RWPE2 (cell line): ENCODE data around the gene EEF1AKMT2.

ENCODE experiments used
- ATAC-seq: fragments of 200-7000 bp; cut with Tn5 transposase; 3 replicates; pipeline ENCODE4 v1.9.1; 2021; ENCODE audit warnings: low read depth
- DNase-seq: peaks from one replicate; pipeline ENCODE4 v3.0.0-alpha.2; 2020; ENCODE audit warnings: low spot score
- H3K27ac ChIP-seq: fragments of 450-650 bp; 2 replicates; pipeline ENCODE4 v1.5.1; 2017; ENCODE audit warnings: mild to moderate bottlenecking; ENCODE audit not compliant: poor library complexity, severe bottlenecking
- H3K27me3 ChIP-seq: fragments of 250-450 bp; sonication (Bioruptor Pico); 2 replicates; pipeline ENCODE4 v1.5.1; 2021; ENCODE audit warnings: mild to moderate bottlenecking, moderate library complexity; ENCODE audit not compliant: insufficient read depth, poor library complexity, severe bottlenecking
- H3K36me3 ChIP-seq: fragments of 250-450 bp; sonication (Bioruptor Pico); 2 replicates; pipeline ENCODE4 v1.5.1; 2020; ENCODE audit warnings: low read depth, mild to moderate bottlenecking, moderate library complexity
- H3K4me1 ChIP-seq: fragments of 250-450 bp; sonication (Bioruptor Pico); 2 replicates; pipeline ENCODE4 v1.5.1; 2021; ENCODE audit warnings: mild to moderate bottlenecking, moderate library complexity; ENCODE audit not compliant: insufficient read depth, poor library complexity, severe bottlenecking
- H3K4me3 ChIP-seq: fragments of 250-450 bp; sonication (Bioruptor Pico); 2 replicates; pipeline ENCODE4 v1.5.1; 2021; ENCODE audit warnings: mild to moderate bottlenecking, moderate library complexity; ENCODE audit not compliant: severe bottlenecking
- H3K9me3 ChIP-seq: fragments of 250-450 bp; sonication (Bioruptor Pico); 2 replicates; pipeline ENCODE4 v1.5.1; 2021; ENCODE audit warnings: mild to moderate bottlenecking, moderate library complexity; ENCODE audit not compliant: severe bottlenecking
- TF ChIP-seq, protein P1 (sequence below): fragments of 450-650 bp; IDR thresholded peaks from one replicate; pipeline ENCODE4 v1.5.1; 2017; ENCODE audit warnings: mild to moderate bottlenecking, moderate library complexity; ENCODE audit not compliant: poor library complexity, severe bottlenecking

EEF1AKMT2 gene

DNA sequence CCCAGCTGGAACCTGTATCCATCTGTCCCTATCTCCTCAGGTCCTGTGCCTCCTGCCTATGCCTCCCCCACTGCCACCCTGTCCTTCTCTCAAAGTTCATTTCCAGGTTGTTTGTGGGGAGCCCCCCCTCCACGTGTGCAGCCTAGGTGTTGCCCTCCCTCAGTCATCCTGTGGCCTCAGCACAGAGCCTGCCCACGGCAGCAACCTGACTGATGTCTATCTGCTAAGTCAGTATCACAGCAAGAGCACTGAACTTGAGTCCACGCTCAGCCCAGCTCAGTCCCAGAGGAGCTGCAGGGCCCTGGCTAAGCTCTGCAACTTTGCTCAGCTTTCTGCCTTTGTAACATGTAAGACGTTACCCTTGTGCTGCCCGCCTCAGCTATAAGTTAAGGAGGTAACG is 76.2 kb downstream of the EEF1AKMT2 start:
- no peak overlapping the region for H3K4me3 ChIP-seq
- no peak for ATAC-seq
- peaks cover 19% of the 10 kb centered on the region for H3K4me1 ChIP-seq
- H3K36me3 ChIP-seq, result no peaks in the 10 kb centered on the region
- no peak overlapping the region for H3K27ac ChIP-seq
- no peaks in the 10 kb centered on the region for H3K9me3 ChIP-seq
- H3K27me3 ChIP-seq, result no peaks in the 10 kb centered on the region
- TF ChIP-seq, protein P1, sequence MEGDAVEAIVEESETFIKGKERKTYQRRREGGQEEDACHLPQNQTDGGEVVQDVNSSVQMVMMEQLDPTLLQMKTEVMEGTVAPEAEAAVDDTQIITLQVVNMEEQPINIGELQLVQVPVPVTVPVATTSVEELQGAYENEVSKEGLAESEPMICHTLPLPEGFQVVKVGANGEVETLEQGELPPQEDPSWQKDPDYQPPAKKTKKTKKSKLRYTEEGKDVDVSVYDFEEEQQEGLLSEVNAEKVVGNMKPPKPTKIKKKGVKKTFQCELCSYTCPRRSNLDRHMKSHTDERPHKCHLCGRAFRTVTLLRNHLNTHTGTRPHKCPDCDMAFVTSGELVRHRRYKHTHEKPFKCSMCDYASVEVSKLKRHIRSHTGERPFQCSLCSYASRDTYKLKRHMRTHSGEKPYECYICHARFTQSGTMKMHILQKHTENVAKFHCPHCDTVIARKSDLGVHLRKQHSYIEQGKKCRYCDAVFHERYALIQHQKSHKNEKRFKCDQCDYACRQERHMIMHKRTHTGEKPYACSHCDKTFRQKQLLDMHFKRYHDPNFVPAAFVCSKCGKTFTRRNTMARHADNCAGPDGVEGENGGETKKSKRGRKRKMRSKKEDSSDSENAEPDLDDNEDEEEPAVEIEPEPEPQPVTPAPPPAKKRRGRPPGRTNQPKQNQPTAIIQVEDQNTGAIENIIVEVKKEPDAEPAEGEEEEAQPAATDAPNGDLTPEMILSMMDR, result no peak
- DNase-seq, result no peak

DNA sequence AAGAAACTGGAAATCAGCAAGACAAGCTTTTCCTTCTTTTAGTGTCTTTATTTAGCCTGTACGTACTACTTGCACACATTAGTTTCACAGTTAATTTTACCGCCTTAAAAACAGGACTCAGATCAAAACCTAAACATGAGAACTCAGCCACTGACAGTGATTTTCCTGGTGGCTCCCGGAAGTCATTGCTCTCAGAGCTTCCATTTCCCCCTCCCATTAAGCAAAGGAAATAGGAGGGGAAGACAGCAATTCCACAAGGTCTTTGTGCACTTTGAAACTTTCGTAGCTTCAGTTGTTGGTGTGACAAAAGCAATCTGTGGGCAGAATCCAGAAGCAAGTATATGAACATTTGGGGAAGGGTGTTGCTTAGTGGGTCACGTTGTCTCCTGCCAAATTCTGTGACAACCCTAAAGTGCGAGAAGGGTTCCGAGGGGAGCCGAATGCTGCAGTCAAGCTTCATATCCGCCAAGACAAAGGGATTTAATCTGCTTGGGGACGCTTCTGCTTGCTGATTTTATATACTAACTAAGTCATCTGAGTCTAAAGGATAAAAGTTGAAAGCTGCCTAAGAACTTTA is 77.9 kb downstream of the EEF1AKMT2 start:
- Histone ChIP-seq H3K27ac (no peak overlapping the region), H3K4me3 (no peak overlapping the region)
- DNase-seq, result no peak

DNA sequence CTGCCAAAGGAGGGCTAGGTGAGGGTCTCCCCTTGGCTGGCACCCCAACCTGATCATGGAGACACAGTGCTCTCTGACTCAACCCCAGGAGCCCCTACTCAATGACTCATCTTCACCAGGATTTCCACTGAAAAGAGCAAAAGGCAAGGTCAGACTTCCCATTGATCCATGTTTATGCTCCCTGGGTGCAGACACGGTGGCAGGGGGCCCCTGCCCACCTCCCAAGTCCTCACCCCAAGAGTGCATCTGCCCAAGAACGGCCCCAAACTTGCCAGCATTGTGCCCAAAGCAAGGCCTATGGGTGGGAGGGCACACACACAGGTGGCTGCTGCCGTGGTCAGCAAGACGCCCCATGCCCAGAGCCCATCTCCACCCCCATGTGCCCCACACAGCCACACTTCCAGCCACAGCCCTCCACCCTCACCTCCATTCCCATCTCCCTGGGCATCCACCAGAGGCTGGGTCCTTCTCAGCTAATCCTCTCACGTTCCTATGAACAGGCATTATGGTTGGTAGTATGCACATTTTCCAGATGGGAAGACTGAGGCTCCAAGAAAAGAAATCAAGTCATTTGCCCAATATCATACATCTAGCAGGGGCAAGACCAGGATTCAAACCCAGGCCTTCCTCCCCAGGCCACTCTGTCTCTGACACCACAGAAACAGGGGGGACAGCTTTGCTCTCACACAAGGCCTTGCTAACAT is 78.8 kb downstream of the EEF1AKMT2 start:
- H3K27me3 ChIP-seq, result no peaks in the 10 kb centered on the region
- H3K4me3 ChIP-seq, result no peak overlapping the region
- DNase-seq (no peak), ATAC-seq (no peak)
- H3K4me1 ChIP-seq, result peaks cover 11% of the 10 kb centered on the region
- no peak overlapping the region for H3K27ac ChIP-seq
- H3K36me3 ChIP-seq, result no peaks in the 10 kb centered on the region
- no peaks in the 10 kb centered on the region for H3K9me3 ChIP-seq
- TF ChIP-seq, protein P1, result no peak

More for the DNA sequence above, 77.9 kb downstream of the EEF1AKMT2 start:
- H3K4me1 ChIP-seq, result peaks cover 20% of the 10 kb centered on the region
- no peaks in the 10 kb centered on the region for H3K9me3 ChIP-seq
- no peaks in the 10 kb centered on the region for H3K36me3 ChIP-seq
- TF ChIP-seq, protein P1, result no peak
- no peak for ATAC-seq
- no peaks in the 10 kb centered on the region for H3K27me3 ChIP-seq

DNA sequence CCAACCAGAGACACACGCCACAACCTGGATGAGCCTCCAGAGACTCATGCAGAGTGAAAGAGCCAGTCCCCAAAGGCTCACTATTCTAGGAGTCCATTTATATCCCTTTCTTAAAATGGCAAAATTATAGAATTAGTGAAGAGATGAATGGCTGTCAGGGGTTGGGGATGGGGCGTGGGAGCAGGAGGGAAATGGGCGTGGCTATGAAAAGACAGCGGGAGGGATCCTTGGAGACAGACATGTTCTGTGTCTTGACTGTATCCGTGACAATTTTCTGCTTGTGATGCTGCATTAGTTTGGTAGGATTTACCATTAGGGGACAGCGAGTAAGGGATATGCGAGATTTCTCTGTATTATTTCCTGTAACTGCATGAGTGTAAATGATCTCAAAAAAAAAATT is 80.5 kb downstream of the EEF1AKMT2 start:
- no peak overlapping the region for H3K4me3 ChIP-seq
- ATAC-seq (no peak), DNase-seq (no peak)
- H3K27me3 ChIP-seq, result no peaks in the 10 kb centered on the region
- H3K27ac ChIP-seq, result no peak overlapping the region
- no peaks in the 10 kb centered on the region for H3K9me3 ChIP-seq
- peaks cover 9% of the 10 kb centered on the region for H3K4me1 ChIP-seq
- TF ChIP-seq, protein P1, result no peak
- H3K36me3 ChIP-seq, result peaks cover 4% of the 10 kb centered on the region; the same call in 1 of the 2 replicates
